A673 (cell line): ENCODE measurements around the gene PER2.

Experiments
- EZH2 ChIP-seq: fragments of 200-600 bp; sonication (generic); IDR thresholded peaks from 2 replicates; pipeline ENCODE4 v1.6.1; 2017; ENCODE audit warnings: borderline replicate concordance, low read depth, mild to moderate bottlenecking, mixed read lengths, antibody characterized with exemption, low read length; ENCODE audit not compliant: poor library complexity, severe bottlenecking
- TF ChIP-seq, protein P1 (sequence below): fragments of 300-800, 200-600 bp; sonication (generic); conservative IDR thresholded peaks from 2 replicates; pipeline ENCODE4 v1.5.1; 2017; ENCODE audit warnings: low read depth, mild to moderate bottlenecking, antibody characterized with exemption, low read length, moderate library complexity, mixed read lengths

DNA sequence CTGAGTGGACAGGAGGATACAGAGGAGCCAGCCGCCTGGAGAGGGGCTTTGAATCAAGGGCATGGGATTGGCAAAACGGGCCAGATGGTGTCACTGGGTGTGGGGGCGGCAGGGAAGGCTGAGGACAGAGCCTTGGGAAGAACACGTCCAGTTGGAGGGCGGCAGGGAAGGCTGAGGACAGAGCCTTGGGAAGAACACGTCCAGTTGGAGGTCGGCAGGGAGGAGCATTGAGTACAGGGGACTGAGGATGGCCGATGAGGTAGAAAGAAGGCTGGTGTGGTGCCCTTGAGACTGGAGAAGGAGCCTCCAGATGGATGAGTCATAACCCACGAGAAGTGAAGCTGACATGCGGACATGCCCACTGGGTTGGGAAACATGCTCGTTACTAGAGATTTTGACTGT, 53.1 kb downstream of the PER2 start:
- TF ChIP-seq, protein P1, sequence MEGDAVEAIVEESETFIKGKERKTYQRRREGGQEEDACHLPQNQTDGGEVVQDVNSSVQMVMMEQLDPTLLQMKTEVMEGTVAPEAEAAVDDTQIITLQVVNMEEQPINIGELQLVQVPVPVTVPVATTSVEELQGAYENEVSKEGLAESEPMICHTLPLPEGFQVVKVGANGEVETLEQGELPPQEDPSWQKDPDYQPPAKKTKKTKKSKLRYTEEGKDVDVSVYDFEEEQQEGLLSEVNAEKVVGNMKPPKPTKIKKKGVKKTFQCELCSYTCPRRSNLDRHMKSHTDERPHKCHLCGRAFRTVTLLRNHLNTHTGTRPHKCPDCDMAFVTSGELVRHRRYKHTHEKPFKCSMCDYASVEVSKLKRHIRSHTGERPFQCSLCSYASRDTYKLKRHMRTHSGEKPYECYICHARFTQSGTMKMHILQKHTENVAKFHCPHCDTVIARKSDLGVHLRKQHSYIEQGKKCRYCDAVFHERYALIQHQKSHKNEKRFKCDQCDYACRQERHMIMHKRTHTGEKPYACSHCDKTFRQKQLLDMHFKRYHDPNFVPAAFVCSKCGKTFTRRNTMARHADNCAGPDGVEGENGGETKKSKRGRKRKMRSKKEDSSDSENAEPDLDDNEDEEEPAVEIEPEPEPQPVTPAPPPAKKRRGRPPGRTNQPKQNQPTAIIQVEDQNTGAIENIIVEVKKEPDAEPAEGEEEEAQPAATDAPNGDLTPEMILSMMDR, result no peak
- no peak for TF ChIP-seq EZH2
